ENCODE data around the gene IDI1.
"Not testable (repeated sequence)": the region's sequence is repeated elsewhere in the genome, so short reads cannot be mapped to it uniquely, and the experiment has no call there.

The IDI1 gene

DNA sequence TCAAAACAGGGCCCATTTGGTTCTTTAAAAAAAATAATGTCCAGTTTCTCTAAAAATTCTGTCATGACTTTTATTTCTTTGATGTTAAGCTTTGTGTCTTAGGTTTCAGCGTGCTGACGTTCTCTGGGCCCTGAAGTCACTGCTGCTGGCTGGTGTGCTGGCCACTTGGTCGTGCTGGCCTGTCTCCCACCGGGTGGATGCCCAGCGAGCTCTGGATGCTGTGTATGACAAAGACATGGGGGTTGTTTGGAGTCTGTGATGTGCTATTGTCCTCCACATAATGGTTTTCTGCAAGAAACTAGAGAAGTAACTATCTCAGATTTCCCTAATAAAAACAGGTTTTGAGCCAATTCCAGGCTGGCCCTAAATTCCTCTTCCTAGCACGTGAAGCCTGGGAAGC, 13.7 kb downstream of the IDI1 start:
- ATAC-seq (replicated peaks) (no peak), DNase-seq (no peak)
- peaks cover 14 to 19% of the 10 kb centered on the region in 2 donors for H3K4me1 Mint-ChIP-seq
- H3K4me3 Mint-ChIP-seq: no peak overlapping the region
- no peaks in the 10 kb centered on the region for H3K27me3 Mint-ChIP-seq
- no peak overlapping the region for H3K27ac Mint-ChIP-seq
- no peaks in the 10 kb centered on the region for H3K9me3 Mint-ChIP-seq
- peaks cover 21 to 33% of the 10 kb centered on the region in 2 donors for H3K36me3 Mint-ChIP-seq

DNA sequence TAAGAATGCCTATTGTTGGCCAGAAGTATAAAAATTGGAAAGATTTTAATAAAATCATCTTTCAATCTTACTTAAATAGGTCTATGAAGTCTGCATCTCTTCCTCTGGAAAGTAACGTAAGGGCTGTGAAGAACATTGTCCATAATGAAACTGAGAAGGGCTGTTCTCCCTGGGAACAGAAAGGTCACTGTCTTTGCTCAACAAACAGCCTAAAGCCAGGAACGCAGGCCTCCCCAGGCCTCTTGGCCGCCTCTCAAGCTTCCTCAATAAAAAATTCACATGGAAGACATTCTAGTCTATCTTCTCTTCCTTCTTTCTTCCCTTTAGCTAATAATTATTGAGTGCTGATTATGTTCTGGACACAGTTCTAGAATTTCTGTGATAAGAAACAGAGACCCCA, 14.2 kb downstream of the IDI1 start:
- Mint-ChIP-seq H3K27ac (no peak overlapping the region), H3K4me1 (peaks cover 12 to 19% of the 10 kb centered on the region in 2 donors), H3K4me3 (no peak overlapping the region), H3K36me3 (peaks cover 19 to 31% of the 10 kb centered on the region in 2 donors), H3K27me3 (no peaks in the 10 kb centered on the region), H3K9me3 (no peaks in the 10 kb centered on the region)
- ATAC-seq (replicated peaks) (no peak), DNase-seq (no peak)

- no peak for ATAC-seq (replicated peaks)
- no peaks in the 10 kb centered on the region for H3K27me3 Mint-ChIP-seq
- no peak overlapping the region for H3K4me3 Mint-ChIP-seq
- no peak overlapping the region for H3K27ac Mint-ChIP-seq
- no peaks in the 10 kb centered on the region for H3K9me3 Mint-ChIP-seq
- DNase-seq: no peak
- H3K36me3 Mint-ChIP-seq: peaks cover 19 to 32% of the 10 kb centered on the region in 2 donors
- peaks cover 12 to 19% of the 10 kb centered on the region in 2 donors for H3K4me1 Mint-ChIP-seq
Observed at GRCh38 chr10:1033601-1034000, 15.3 kb downstream of the IDI1 start.

- Mint-ChIP-seq H3K36me3 (peaks cover 7 to 14% of the 10 kb centered on the region in 2 donors), H3K4me1 (no peaks in the 10 kb centered on the region), H3K4me3 (no peak overlapping the region), H3K9me3 (no peaks in the 10 kb centered on the region), H3K27me3 (no peaks in the 10 kb centered on the region), H3K27ac (no peak overlapping the region)
- no peak for DNase-seq
- no peak for ATAC-seq (replicated peaks)
Observed at GRCh38 chr10:1029838-1030237, 19.1 kb downstream of the IDI1 start.

GRCh38 chr10:1026578-1026977, 22.3 kb downstream of the IDI1 start:
- H3K27ac Mint-ChIP-seq: no peak overlapping the region

DNA sequence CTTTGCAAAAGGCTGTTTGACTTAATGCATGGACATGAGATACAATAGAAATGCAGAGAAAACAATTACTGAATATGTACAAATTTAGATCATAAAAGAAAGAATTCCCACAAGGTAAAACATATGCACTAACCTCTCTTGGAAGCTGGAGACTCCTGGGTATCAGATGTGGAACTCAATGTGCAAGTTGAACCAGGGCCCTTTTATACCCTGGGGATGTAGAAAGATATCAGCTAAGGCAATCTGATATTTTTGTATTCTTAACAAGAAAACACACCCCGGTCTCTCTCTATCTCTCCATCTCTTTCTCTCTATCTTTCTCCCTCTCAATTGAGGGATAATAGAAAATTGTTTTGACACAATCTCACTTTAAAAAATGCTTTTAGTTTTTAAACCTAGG, 23.2 kb downstream of the IDI1 start, which contains the start of gene IDI2:
TSS of gene IDI2 (minus strand) at position 177 of the 400 bp plus-strand sequence. CDS start 1,136 bp downstream, outside the sequence.
- Mint-ChIP-seq H3K4me3 (no peak within 1 kb of the TSS), H3K27ac (no peak within 1 kb of the TSS)

More at GRCh38 chr10:1026578-1026977, 22.3 kb downstream of the IDI1 start:
- no peak for ATAC-seq (replicated peaks)
- Mint-ChIP-seq H3K4me3 (no peak overlapping the region), H3K36me3 (peaks cover 19 to 30% of the 10 kb centered on the region in 2 donors), H3K27me3 (no peaks in the 10 kb centered on the region), H3K4me1 (no peaks in the 10 kb centered on the region), H3K9me3 (no peaks in the 10 kb centered on the region)
- DNase-seq: no peak

DNA sequence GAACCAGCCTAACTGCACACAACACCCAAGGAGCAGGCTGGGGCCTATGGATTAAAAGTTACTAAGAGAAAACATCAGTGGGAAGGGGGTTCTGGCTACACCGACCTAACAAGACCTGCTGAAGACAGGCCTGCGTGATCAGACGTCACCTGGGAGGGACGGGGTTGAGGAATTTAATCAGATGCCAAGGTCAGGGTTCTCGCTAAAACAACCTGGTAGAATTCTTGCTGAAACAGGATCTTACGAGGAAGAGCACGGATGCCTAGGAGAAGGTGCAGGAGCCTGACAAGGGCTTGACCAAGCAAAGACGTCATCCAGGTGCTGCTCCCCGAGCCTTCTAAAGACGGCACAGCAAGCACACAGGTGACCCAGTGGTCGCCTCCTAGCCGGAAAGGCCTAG, 24.8 kb downstream of the IDI1 start:
- Mint-ChIP-seq H3K36me3 (peaks cover 25 to 53% of the 10 kb centered on the region in 2 donors), H3K4me3 (no peak overlapping the region)
- no peak for ATAC-seq (replicated peaks)

More for the DNA sequence above, 23.2 kb downstream of the IDI1 start, which contains the start of gene IDI2:
- Mint-ChIP-seq H3K4me1 (no peaks in the 10 kb centered on the region), H3K9me3 (no peaks in the 10 kb centered on the region), H3K36me3 (peaks cover 20 to 39% of the 10 kb centered on the region in 2 donors), H3K27me3 (no peaks in the 10 kb centered on the region)
- DNase-seq (no peak), ATAC-seq (replicated peaks) (no peak)

GRCh38 chr10:1022413-1022812, 26.5 kb downstream of the IDI1 start:
- Mint-ChIP-seq H3K4me1 (no peaks in the 10 kb centered on the region), H3K4me3 (no peak overlapping the region), H3K36me3 (peaks cover 27 to 61% of the 10 kb centered on the region in 2 donors), H3K27me3 (no peaks in the 10 kb centered on the region), H3K9me3 (no peaks in the 10 kb centered on the region), H3K27ac (no peak overlapping the region)
- DNase-seq (no peak), ATAC-seq (replicated peaks) (no peak)

More for the DNA sequence above, 24.8 kb downstream of the IDI1 start:
- no peaks in the 10 kb centered on the region for H3K4me1 Mint-ChIP-seq
- no peaks in the 10 kb centered on the region for H3K27me3 Mint-ChIP-seq
- no peak for DNase-seq
- no peaks in the 10 kb centered on the region for H3K9me3 Mint-ChIP-seq
- no peak overlapping the region for H3K27ac Mint-ChIP-seq

- peaks cover 29 to 67% of the 10 kb centered on the region in 2 donors for H3K36me3 Mint-ChIP-seq
- no peaks in the 10 kb centered on the region for H3K4me1 Mint-ChIP-seq
- ATAC-seq (replicated peaks): peak in 1 of 2 donors; percentile 19
- H3K4me3 Mint-ChIP-seq: no peak overlapping the region
- H3K27me3 Mint-ChIP-seq: no peaks in the 10 kb centered on the region
- peak overlapping the region; percentile 67 for H3K27ac Mint-ChIP-seq
- no peaks in the 10 kb centered on the region for H3K9me3 Mint-ChIP-seq
- no peak for DNase-seq
Observed at GRCh38 chr10:1020958-1021357, 28.0 kb downstream of the IDI1 start.

GRCh38 chr10:1020460-1020859, 28.5 kb downstream of the IDI1 start:
- no peaks in the 10 kb centered on the region for H3K27me3 Mint-ChIP-seq
- H3K36me3 Mint-ChIP-seq: peaks cover 29 to 70% of the 10 kb centered on the region in 2 donors
- DNase-seq: no peak
- no peaks in the 10 kb centered on the region for H3K9me3 Mint-ChIP-seq
- H3K4me3 Mint-ChIP-seq: no peak overlapping the region
- peak overlapping the region; percentile 67 for H3K27ac Mint-ChIP-seq
- no peaks in the 10 kb centered on the region for H3K4me1 Mint-ChIP-seq
- ATAC-seq (replicated peaks): peak in 1 of 2 donors; percentile 33

DNA sequence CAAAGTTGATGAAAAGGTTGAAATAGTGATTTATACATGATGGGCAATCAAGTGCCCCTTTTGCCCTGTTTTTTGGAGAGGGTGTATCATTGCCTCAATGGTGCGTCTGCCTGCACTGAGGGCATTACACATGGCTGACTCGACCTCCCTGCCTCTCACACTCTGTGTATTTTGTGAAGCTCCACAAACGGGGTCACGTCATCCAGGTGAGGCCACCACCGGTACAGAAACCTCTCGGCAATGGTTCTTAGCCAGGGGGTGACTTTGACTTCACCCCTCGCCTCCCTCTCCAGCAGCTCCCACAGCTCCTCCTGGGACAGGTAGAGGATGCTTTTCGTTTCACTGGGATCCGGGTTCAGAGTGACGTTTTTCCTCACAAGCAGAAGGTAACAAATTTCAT, 29.6 kb downstream of the IDI1 start:
- H3K4me1 Mint-ChIP-seq: no peaks in the 10 kb centered on the region
- DNase-seq (no peak), ATAC-seq (replicated peaks) (no peak)
- no peaks in the 10 kb centered on the region for H3K27me3 Mint-ChIP-seq
- H3K9me3 Mint-ChIP-seq: no peaks in the 10 kb centered on the region
- no peak overlapping the region for H3K27ac Mint-ChIP-seq
- H3K36me3 Mint-ChIP-seq: peaks cover 33 to 70% of the 10 kb centered on the region in 2 donors
- no peak overlapping the region for H3K4me3 Mint-ChIP-seq

DNA sequence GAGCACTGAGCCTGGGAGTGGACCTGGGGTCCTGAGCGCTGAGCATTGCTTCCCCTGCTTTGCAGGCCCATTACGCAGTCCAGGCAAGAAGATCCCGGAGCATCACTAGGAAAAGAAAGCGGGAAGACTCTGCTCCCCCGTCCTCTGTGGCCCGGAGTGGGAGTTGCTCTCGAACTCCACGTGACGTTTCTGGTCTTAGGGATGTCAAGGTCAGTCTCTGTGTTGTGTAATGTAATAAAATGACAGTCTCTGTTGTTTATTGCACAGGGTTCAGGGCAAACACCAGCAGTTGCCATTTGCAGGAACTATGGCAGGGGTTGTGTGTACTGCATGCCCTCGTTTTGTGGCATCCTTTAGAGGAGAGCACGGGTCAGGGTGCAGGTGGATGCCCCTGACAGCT, 33.2 kb downstream of the IDI1 start:
- ATAC-seq (replicated peaks) (no peak), DNase-seq (no peak)
- Mint-ChIP-seq H3K27ac (no peak overlapping the region), H3K36me3 (peaks cover 48 to 76% of the 10 kb centered on the region in 2 donors), H3K4me3 (no peak overlapping the region), H3K27me3 (no peaks in the 10 kb centered on the region), H3K9me3 (no peaks in the 10 kb centered on the region), H3K4me1 (no peaks in the 10 kb centered on the region)

DNA sequence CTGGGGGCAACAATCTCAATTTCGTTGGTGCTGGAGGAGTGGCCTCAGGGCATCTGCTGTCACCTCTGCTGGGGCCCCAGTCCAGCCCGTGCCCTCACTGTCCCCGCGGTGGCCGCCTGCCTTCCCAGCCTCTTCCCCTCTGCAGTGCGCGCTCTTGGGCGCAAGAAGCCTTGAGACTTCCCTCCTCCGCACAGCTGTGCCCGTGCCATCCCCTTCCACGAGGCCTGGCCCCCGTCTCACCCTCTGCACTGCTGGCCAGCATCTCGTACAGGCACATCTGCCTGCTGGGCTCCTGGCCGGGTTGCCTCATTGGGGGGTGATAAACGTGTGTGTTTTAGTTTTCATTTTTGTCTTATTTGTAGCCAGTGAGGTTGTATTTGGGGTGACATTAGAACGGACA, 37.2 kb downstream of the IDI1 start:
- ATAC-seq (replicated peaks) (no peak), DNase-seq (no peak)
- Mint-ChIP-seq H3K9me3 (no peaks in the 10 kb centered on the region), H3K4me1 (peaks cover 0 to 2% of the 10 kb centered on the region in 2 donors), H3K27me3 (no peaks in the 10 kb centered on the region), H3K4me3 (no peak overlapping the region), H3K36me3 (peaks cover 51 to 76% of the 10 kb centered on the region in 2 donors), H3K27ac (no peak overlapping the region)

GRCh38 chr10:1010703-1011102, 38.2 kb downstream of the IDI1 start:
- Mint-ChIP-seq H3K36me3 (peaks cover 59 to 79% of the 10 kb centered on the region in 2 donors), H3K27ac (peak overlapping the region; percentile 16), H3K9me3 (no peaks in the 10 kb centered on the region), H3K4me1 (peaks cover 0 to 2% of the 10 kb centered on the region in 2 donors), H3K4me3 (no peak overlapping the region), H3K27me3 (no peaks in the 10 kb centered on the region)
- ATAC-seq (replicated peaks): no peak
- no peak for DNase-seq

DNA sequence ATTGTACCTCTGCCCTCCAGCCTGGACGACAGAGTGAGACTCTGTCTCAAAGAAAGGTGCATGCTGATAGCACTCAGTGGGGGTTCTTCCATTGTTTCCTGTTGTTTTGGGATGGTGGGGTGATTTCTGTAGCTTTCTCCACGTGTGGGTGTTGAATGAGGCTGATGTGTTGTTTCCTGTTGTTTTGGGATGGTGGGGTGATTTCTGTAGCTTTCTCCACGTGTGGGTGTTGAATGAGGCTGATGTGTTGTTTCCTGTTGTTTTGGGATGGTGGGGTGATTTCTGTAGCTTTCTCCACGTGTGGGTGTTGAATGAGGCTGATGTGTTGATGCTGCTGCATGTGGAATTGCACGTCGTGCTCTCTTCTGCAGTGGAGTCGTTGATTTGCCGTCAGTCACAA, 39.0 kb downstream of the IDI1 start:
- not testable (repeated sequence) for H3K4me3 Mint-ChIP-seq; H3K27me3 Mint-ChIP-seq; H3K9me3 Mint-ChIP-seq; H3K4me1 Mint-ChIP-seq; ATAC-seq (replicated peaks); DNase-seq; H3K27ac Mint-ChIP-seq
- H3K36me3 Mint-ChIP-seq: peaks cover 63 to 83% of the 10 kb centered on the region in 2 donors

Measured in stimulated activated naive B cell treated with anti-CD40 and anti-IgM and Interleukin-4, amounts not matched to agents 10 μg/mL and 1 μg/mL and 100 μg/mL, for 72 hours (primary cell).